OCI-M2 (cell line): ENCODE data around the gene OR52A1.

Experiments used
- DNase-seq: peaks from one replicate; lab custom pipeline; 2025; ENCODE audit not compliant: unreplicated experiment; lab: John Stamatoyannopoulos, UW

The OR52A1 gene

DNA sequence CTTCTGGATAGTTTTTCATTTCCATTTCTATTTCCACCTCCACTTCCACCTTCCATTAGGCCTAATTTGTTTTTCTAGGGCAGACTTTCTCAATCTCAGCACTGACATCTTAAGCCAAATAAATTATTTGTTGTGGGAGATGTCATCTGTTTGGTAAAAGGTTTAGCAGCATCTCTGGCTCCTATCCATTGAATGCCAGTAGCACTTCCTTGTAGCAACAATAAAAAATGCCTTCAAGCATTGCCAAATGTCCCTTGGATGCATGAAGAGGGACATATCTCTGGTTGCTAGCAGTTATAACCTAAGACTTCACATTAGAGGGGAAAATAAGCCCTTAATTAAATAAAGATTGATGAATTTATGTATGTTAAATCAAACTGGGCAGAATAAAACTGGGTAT is 18.3 kb downstream of the OR52A1 start:
- DNase-seq, result no peak

DNA sequence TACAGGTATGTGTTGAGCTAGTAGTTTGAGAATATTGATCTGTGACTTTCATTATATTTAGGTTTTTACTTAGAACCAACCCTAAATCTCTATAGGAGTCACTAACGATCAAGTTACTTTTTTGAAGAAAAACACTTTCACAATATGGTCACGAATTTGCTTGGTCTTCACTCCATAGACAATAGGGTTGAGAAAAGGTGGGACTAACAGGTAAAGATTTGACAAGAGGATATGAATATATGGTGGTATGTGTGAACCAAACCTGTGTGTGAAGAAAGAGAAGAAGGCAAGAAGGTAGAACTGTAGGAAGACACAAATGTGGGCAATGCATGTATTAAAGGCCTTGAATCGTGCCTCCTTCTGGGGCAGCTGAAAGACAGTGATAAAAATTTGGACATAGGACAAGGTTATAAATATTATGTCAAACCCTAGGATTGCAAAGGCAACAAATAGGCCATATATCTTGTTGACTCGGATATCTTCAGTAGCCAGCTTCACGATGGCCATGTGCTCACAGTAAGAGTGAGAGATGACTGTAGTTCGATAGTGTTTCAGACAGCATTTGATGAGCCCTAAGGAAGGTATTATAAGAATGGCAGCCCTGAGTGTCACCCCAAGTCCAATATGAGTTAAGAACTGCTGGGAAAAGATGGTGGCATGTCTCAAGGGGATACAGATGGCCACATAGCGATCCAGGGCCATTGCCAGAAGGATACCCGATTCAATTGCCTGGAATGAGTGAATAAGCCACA is 22.8 kb downstream of the OR52A1 start:
- no peak for DNase-seq

DNA sequence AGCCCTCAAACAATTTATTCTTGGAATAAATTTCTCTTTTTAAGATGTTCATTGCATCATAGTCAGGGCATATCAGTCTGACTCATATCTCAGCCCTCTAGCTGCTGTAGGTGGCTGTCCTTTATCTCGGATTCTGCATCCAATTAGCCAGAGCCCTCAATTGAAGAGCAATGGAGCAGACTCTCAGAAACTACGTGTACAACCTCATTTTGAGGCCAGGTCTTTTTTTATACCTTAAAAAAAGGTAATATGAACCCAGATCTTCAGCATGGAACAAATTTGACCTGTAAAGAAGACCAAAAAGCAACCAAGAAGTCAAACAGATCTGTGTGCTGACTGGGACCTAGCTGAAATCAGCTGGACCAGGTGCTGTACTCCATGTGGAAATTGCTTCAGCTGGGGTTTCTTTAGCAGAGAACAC is 25.1 kb downstream of the OR52A1 start:
- no peak for DNase-seq

DNA sequence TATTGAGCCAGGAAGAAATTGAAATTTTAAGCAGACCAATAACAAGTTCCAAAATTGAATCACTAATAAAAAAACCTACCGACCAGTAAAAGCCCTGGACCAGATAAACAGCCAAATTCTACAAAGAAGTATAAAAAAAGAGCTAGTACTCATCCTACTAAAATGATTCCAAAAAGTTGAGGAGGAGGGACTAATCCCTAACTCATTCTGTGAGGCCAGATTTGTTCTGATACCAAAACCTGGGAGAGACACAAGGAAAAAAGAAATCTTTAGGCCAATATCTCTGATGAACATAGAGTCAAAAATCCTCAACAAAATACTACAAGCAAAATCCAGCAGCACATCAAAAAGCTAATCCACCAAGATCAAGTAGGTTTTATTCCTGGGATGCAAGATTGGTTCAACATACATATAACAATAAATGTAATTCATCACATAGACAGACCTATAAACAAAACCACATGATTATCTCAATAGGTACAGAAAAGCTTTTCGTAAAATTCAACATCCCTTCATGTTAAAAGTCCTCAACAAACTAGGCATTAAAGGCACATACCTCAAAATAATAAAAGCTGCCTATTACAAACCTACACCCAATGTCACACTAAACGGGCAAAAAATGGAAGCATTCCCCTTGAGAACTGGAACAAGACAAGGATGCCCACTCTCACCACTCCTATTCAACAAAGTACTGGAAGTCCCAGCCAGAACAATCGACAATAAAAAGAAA is 29.5 kb downstream of the OR52A1 start:
- no peak for DNase-seq

DNA sequence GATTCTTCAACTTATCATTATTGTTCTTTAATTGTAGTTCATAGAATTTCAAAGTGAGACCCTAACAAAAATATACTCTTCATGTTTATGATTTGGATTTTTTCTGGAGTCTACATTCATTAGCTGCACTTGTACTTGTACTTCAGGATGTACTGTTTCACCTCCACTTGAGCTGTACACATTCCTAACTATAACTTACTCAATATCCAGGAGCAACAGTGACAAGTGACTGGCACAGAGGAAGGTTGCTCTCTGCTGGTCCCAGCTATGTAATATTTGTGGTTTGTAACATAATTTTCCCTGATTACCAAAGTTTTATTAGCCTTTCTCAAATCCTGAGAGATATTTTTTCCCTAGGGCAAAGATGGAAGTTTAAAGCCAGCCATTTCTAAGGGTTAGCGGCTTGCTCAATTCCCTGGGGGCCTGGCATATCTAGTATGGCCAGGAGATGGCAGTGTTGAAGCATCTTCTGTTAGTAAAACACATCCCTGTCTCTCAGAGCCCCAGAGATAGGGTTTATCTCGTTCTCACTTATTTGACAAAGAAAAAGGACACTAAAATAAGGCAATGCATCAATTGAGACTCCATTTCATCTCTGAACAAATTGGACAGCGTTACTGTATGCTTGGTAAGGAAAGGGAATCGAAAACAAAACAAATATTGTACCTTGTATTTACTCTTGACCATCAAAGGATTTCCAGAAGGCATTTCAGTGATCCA is 30.6 kb downstream of the OR52A1 start:
- DNase-seq, result peak; percentile 62

DNA sequence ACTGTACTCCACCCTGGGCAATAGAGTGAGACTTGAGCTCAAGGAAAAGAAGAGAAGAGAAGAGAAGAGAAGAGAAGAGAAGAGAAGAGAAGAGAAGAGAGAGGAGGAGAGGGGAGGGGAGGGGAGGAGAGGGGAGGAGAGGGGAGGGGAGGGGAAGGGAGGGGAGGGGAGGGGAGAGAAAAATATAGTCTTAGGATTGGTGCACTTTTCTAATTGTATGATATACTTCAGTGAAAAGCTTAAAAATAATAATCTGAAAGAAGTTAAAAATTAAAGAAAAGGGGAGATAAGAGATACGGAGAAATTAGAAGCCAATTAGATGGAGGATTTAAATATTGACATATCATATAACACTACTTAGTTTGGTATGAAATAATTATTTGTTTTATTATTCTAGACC is 35.7 kb downstream of the OR52A1 start:
- no peak for DNase-seq

DNA sequence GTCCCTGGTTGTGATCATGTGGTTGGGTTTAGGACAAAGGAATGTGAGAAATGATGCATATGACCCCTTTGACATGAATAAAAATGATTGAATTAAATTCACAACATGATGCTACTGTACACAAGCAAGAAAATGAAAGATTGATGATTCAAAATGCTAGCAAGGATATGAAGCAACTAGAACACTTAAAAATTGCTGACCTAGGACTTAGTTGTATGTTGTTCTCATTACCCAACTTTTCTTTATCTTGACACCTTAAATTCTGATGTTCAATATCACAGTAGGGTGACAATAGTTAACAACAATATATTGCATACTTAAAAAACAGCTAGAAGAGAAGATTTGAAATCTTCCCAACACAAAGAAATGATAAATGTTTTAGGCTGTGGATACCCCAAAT is 37.0 kb downstream of the OR52A1 start:
- no peak for DNase-seq

DNA sequence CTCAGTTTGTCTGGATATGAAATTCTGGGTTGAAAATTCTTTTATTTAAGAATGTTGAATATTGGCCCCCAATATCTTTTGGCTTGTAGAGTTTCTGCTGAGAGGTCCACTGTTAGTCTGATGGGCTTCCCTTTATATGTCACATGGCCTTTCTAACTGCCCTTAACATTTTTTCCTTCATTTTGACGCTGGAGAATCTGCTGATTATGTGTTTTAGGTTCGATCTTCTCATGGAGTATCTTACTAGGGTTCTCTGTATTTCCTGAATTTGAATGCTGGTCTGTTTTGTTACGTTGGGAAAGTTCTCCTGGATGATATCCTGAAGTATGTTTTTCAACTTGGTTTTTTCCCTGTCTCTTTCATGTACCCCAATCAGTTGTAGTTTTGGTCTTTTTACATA is 39.2 kb downstream of the OR52A1 start:
- no peak for DNase-seq

DNA sequence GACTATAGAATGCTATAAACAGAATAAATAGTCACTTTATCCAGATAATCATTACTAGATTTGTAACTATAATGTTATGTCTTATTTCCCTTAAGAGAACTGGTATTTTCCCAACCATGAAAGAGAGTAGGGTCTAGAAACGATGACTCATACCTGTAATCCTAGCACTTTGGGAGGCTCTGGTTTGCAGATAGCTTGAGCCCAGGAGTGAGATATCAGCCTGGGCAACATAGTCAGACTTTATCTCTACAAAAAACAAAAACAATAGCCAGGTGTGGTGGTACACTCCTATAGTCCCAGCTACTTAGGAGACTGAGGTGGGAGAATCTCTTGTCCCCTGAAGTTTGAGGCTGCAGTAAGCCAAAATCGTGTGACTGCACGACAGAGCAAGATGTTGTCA is 47.3 kb downstream of the OR52A1 start:
- DNase-seq, result no peak

DNA sequence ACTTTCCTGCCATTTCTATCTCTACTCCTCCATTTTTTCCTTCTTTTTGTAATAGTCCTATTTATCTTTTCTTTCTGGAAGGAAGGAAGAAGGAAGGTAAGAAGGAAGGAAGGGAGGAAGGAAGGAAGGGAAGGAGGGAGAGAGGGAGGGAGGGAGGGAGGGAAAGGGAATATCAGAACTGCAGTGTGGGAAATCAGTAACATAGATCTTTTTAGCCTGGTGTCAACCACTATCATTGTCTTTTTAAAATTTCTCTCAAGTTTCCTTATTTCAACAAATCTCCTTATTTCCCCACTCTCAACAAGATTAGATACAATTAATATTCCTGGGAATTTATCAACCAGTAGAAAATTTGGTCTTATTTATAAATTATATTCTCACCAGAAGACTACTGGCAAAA is 51.5 kb downstream of the OR52A1 start:
- DNase-seq, result no peak

DNA sequence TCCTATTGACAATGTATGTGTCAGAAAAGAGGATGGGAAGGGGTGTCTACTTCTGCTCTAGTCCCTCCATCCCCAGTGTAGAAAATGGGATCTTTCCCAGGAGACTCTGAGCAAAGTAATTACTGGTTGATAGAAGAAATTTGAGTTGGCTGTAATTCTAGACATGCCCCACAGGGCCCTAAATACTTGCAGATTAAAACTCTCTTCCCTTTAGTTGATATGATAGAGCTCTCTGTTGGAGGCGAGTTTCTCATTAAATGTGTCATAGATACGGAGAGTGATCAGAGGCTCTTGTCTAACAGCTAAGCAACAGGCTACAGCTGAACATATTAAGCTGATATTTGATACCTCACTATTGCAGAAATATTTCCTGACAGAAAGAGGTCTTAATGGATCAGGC is 52.3 kb downstream of the OR52A1 start:
- DNase-seq, result no peak

DNA sequence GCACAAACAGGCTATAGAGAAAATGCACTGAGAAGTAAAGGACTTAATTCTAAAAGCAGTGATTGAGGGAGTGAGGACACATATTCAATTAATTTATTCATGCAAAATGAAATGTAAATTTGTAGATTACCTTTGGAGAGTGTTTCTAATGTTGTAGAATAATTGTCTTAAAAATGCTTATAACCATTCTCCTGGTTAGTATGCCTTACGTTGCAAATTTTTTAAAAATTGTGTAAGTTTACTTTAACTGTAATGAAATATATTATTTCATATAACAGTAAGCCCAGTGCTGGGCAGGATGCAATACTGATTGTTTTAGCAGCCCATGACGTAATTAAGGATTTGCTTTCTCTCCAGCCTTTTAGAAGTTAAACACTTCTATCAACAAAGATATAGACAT is 58.5 kb downstream of the OR52A1 start:
- DNase-seq, result no peak
